Stimulated activated CD8-positive, alpha-beta memory T cell treated with anti-CD3 and anti-CD28 coated beads, Interleukin-7, amount 100 ng/mL, for 4 hours (primary cell): Measurements from ENCODE around the gene TOX3.

Experiments
- DNase-seq, 2 donors: peaks; one replicate each; pipeline ENCODE4 v3.0.0-alpha.2; 2020; ENCODE audit warnings: low read depth in 2 of 2

Gene TOX3

GRCh38 chr16:52451971-52452421 lies 94.9 kb downstream of the TOX3 start:
- no peak for DNase-seq

DNA sequence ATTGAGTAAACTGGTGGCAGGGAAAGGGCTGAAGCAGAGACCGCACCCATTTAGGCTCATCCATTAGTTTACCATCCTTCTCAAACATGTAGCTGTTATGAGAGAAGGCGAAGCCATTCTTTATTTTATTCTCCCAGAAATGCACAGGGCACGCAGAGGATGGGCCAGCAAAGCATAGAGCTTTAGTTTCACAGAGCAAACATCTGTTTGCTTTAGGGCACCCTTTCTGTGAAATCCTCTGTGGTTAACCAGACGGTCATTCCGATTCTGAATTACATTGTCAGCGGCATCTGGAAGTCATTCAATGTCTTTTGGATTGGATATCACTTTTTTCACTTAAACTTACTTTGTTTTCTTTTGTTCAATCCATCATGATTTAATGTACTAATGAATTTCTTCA lies 96.0 kb downstream of the TOX3 start:
- no peak for DNase-seq

DNA sequence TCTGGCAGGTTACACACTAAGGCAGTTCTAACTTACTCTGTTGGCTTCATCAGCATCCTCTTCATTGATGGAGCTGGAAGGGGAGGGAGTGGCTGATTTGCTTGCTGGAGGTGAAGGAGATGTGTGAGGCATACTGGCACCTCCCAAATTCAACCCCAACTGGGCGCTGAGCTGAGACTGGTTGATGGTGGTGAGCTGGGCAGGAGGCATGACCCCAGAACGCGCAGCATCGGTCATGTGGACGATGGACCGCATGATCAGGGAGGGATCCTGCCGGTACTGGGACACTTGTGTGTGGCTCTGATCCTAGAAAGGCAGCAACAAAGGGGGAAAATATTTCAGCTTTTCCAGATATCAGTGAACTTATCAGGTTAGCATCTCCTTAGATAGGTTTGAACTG lies 96.7 kb downstream of the TOX3 start:
- no peak for DNase-seq

GRCh38 chr16:52446080-52446479 lies 100.9 kb downstream of the TOX3 start:
- DNase-seq: no peak

- DNase-seq: no peak
These were observed 105.1 kb downstream of the TOX3 start for GRCh38 chr16:52441886-52442285.

DNA sequence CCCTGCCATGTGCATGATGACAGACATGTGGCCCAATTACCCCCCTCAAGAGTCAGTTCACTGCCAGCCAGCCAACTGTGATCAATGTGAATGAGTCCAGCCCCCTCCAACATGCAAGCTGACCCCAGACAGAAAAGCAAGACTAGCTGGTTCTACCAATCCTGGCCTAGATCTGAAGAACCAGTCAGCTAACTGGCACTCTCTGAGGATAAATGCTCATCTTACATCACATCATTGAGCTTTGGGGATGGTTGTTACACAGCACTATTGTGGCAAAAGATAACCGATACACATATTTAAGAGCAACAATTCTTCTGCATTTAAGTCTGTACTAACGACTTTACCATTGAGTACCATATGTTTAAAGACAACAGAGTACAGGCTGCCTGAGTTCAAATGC lies 106.7 kb downstream of the TOX3 start:
- no peak for DNase-seq

GRCh38 chr16:52439750-52440149 lies 107.2 kb downstream of the TOX3 start:
- no peak for DNase-seq

DNA sequence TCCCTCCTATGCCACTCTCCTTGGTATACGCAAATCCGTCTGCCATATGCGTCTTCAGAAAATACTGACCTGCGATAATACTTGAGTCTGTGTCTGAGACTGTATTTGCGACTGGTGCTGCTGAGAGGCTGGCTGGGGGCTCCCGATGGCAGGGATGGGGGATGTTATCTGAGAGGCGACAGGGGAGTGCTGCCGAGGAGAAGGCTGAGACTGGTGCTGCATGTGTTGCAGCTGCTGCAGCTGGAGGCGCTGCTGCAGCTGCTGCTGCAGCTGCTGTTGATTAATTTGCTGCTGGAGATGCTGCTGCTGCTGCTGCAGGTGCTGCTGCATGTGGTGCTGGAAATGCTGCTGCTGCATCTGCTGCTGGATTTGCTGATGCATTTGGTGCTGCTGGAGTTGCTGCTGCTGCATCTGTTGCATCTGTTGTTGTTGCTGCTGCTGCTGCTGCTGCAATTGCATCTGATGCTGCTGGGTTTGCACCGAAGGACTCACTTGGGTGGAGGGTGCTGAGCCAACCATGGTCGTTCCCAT lies 107.7 kb downstream of the TOX3 start:
- DNase-seq: no peak

DNA sequence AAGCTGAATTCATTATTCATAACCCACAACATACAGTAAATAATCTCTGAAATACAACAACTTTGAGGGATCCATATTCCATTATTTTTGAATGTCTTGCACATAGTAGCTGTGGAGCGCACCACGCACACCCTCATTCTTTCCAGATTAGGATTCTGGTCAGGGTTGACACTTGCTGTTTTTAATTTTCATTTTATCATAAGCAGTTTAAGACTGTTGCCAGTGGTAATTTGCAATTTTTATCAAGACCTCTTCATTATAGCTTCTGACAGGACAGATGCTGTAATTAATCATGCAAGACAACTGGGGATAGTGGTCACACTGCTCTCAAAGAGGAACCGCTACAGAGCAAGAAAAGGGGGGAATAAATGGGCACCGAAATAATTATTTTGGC lies 109.7 kb downstream of the TOX3 start:
- DNase-seq: no peak

DNA sequence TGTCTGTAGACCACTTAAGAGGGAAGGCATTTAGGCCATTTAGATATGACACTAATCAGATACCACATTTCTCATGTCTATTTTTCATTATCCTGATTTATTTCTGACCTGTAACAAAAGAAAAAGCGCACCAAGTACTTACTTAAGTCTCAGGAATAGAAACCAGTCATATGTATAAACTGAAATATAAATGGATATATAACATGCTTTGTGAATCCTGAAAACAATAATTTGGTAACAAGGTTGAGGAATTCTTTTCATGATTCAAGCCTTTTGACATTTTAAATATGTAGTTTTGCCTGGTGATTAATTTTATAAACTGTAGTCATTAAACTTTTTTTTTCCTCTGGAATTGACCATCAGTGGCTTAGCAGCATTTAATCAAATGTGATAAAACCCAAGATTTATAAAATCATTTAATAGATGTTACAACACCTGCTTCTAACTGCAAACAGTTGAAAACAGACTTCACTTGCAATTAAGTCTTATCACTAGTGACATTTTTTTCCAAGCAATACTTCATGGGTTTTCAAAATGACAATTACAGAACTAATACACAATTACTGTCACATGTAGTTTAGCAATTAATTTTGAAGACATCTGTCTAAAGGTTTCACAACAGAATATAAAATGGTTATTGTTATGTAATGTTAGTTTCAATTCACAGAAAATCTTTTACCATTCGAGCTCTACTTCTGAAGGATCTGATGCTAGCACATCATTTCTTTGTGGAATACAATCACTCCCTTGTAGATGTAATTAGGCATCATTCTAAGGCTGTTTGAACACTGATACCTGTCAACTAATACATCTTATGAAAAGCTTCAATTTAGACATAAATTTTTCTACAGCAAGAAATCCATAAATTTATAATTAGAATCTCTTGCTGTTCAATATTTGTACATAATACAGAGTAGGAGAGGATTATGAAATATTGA lies 110.3 kb downstream of the TOX3 start:
- no peak for DNase-seq

- no peak for DNase-seq
These were observed 112.7 kb downstream of the TOX3 start for GRCh38 chr16:52434224-52434623.

DNA sequence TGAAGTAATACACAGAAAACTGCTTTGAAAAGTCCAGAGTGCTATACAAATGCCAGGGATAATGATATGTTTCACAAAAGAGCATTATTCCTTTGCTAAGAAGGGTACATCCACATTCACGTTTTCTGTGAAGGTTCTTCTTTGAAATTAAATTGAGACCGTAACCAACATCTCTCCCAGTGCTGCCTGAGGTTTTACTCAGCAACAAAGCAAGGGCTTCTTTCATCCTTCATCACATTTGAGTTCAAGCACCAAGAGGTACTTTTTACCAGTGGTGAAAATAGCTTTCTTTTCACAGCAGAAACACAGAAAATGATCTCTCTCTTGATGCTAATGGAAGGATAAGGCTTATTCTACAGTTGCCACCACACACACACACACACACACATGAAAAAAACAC lies 113.3 kb downstream of the TOX3 start:
- DNase-seq: no peak

DNA sequence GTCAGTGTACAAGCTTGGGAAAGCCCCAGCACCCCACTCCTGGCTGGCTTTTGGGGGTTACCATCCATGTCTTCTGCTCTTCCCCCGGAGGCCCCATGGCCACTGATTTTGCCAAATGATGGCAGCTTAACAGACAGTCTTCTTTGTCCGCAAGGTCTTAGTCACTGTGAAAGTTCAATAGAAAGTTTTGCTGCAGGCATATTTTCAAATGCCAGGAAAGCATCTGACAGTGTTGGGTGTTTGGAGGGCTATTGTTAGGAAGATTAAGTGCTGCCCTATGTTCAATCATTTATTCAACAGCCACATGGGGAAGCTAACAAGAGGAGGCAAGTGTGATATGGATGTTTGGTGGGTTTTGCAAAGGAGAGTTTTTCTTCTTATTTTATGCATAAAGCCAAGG lies 122.4 kb downstream of the TOX3 start:
- no peak for DNase-seq

GRCh38 chr16:52422307-52422706 lies 124.6 kb downstream of the TOX3 start:
- DNase-seq: no peak

DNA sequence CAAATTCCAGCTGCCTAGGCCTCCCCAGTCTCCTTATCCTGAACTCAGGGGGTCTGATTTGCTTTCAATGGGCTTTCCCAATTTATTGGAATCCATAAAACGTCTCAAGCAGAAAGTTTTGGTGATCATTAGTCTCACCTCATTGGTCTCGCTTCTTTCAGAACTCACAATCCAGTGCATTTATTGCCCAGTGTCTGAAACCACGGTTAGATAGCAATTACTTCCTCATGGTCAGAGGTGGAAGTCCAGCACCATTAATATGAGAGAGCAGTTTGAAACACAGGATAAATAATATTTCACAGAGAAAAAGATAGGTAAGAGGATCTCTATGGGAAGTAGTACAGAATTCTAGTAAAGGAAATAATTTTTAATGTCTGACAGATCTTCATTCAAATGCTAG lies 128.7 kb downstream of the TOX3 start:
- no peak for DNase-seq

DNA sequence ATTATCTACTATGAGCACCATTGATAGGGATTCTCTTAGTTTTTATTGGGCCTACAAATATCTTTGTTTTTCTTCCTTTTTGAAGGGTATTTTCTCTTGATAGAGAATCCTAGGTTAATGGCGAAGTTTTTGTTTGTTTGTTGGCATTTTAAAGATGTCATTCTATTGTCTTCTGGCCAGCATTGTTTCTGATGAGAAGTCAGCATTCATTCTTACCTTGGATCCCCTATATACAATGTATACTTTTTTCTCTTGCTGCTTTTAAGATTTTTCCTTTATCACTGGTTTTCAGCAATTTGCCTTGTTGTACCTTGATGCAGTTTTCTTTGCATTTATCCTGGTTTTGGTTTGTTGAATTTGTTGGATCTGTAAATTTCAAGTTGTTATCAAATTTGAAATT lies 130.1 kb downstream of the TOX3 start:
- no peak for DNase-seq

DNA sequence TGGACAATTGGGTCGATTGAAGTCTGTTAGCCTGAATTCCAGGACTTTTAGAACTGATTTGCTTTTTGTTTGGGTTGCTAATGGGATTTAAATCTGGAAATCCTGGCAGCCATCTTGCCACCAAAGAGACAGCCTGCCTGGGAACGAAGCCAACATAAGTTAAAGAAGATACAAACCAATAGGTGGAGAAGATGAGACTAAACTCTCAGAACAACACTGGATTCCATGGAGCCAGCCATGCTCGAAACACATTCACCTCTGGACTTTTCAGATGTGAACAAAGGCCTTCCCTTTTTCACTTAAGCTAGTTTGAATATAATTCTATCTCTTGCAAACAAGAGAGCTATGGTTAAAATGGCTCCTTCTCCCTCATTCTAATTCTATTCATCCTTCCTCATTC lies 135.9 kb downstream of the TOX3 start:
- no peak for DNase-seq

- DNase-seq: no peak
These were observed 138.6 kb downstream of the TOX3 start for GRCh38 chr16:52408191-52408845.

DNA sequence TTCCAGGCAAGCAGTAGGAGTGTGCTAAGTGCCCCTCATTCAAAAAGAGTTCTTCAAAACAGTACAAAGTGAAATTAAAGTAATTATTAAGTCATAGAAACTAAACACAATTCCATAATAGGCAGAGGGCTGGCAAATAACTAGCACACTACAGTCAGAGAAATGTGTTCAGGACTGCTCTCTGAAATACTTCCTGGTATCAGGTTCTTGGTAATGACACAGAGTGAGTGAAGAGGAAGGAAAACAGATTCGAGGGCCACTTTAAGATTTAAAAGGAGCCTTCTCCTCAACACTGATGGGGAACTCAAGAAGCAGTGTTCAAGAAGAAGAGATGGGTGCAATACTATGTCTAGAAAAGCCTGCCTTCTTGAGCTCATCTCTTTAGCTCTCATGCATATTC lies 139.2 kb downstream of the TOX3 start:
- no peak for DNase-seq

DNA sequence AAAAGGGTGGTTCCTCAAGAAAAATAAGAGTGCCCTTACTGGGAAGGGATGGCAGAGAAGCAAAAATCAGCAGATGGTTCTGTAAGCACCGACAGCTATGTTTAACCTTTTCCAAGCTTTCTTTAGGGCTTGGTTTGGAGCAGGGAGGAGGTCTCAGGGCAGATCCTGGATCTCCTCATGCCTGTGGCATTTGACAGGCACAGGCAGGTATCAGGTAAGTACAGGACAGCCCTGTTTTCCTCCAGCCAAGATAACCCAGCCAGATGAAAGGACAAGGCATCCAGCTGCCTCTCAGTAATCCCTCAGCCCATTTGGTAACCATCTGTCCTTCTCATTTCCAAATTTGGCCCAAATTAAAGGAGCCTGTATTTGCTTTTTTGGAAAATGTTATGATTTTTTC lies 141.5 kb downstream of the TOX3 start:
- no peak for DNase-seq

DNA sequence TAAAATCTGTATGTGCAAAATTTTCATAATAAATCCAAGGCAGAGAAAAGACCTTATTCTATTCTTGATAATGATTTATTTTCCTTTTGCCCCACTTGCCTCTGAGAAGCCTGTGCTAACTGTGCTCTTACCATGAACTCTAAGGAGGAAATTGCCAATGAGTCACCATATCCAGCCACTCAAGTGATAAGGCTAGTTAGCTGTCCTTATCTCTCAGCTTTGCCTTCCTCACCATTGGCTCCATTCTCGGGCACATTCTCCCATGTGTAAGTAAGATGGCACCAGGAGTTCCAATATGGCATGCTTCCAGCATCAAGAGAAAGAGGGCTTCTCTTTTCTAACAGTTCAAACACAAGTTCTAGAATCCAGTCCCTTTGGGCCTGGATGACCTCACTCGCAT lies 142.4 kb downstream of the TOX3 start:
- no peak for DNase-seq

DNA sequence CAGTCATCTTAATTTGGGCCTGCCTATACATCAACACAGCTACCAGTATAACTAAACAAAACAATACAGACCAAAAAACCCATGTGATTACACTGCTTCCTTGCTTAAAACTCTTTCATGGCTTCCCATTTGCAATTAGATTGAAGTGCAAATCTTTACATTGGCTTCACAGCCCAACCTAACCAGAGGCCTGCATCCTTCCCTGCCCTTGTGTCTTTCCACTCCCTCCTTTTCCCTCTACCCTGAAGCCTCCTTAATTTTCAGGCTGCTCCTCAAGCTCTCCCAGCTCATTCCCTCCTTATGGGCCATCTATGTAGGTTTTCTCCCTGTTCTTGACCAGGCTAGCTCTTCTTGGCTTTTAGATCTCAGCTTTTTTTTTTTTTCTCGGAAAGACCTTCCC lies 147.8 kb downstream of the TOX3 start:
- DNase-seq: no peak

- no peak for DNase-seq
These were observed 148.4 kb downstream of the TOX3 start for GRCh38 chr16:52398491-52398960.
